Measurements from ENCODE around the gene ZFP92. TPM values are rescaled to one million over a fixed set of nuclear protein-coding genes. Genes with fewer than 3 reads are reported as not detected.

The ZFP92 gene
- polyA plus RNA-seq, 2 donors = 0.04 to 0.05 TPM

- H3K4me3 ChIP-seq (ENCODE audit: low read depth in 1 of 2, low read length in 2 of 2) = no peak overlapping the region
- 87 to 90% methylated on average over 6 of the region's 6 CpGs for WGBS, 2 donors
Observed at GRCh38 chrX:153430796-153431195, 19.5 kb downstream of the ZFP92 start.

GRCh38 chrX:153433161-153433680 lies 21.9 kb downstream of the ZFP92 start:
- Histone ChIP-seq H3K36me3 (ENCODE audit: control insufficient read depth in 2 of 2, insufficient read depth in 2 of 2, low read length in 1 of 2) (no peaks in the 10 kb centered on the region), H3K27ac (ENCODE audit: low read depth in 2 of 2, low read length in 1 of 2) (no peak overlapping the region), H3K9me3 (ENCODE audit: control insufficient read depth in 2 of 2, insufficient read depth in 1 of 2, low read depth in 1 of 2, low read length in 1 of 2) (no peaks in the 10 kb centered on the region), H3K4me1 (ENCODE audit: control insufficient read depth in 2 of 2, insufficient read depth in 2 of 2, low read length in 1 of 2) (no peaks in the 10 kb centered on the region), H3K27me3 (ENCODE audit: control insufficient read depth in 1 of 2, insufficient read depth in 2 of 2, low read length in 2 of 2) (peaks cover 0 to 6% of the 10 kb centered on the region in 2 donors), H3K4me3 (ENCODE audit: low read depth in 1 of 2, low read length in 2 of 2) (no peak overlapping the region)
- WGBS, 2 donors = 70 to 80% methylated on average over 12 of the region's 12 CpGs

More at GRCh38 chrX:153430796-153431195, 19.5 kb downstream of the ZFP92 start:
- Histone ChIP-seq H3K27me3 (ENCODE audit: control insufficient read depth in 1 of 2, insufficient read depth in 2 of 2, low read length in 2 of 2) (peaks cover 0 to 6% of the 10 kb centered on the region in 2 donors), H3K27ac (ENCODE audit: low read depth in 2 of 2, low read length in 1 of 2) (no peak overlapping the region), H3K4me1 (ENCODE audit: control insufficient read depth in 2 of 2, insufficient read depth in 2 of 2, low read length in 1 of 2) (no peaks in the 10 kb centered on the region), H3K9me3 (ENCODE audit: control insufficient read depth in 2 of 2, insufficient read depth in 1 of 2, low read depth in 1 of 2, low read length in 1 of 2) (peaks cover 0 to 3% of the 10 kb centered on the region in 2 donors), H3K36me3 (ENCODE audit: control insufficient read depth in 2 of 2, insufficient read depth in 2 of 2, low read length in 1 of 2) (no peaks in the 10 kb centered on the region)

GRCh38 chrX:153433781-153434285 lies 22.6 kb downstream of the ZFP92 start:
- H3K27ac ChIP-seq (ENCODE audit: low read depth in 2 of 2, low read length in 1 of 2) = no peak overlapping the region
- H3K36me3 ChIP-seq (ENCODE audit: control insufficient read depth in 2 of 2, insufficient read depth in 2 of 2, low read length in 1 of 2) = no peaks in the 10 kb centered on the region
- no peak overlapping the region for H3K4me3 ChIP-seq (ENCODE audit: low read depth in 1 of 2, low read length in 2 of 2)
- H3K9me3 ChIP-seq (ENCODE audit: control insufficient read depth in 2 of 2, insufficient read depth in 1 of 2, low read depth in 1 of 2, low read length in 1 of 2) = no peaks in the 10 kb centered on the region
- WGBS, 2 donors = 87 to 90% methylated on average over 16 to 17 of the region's 17 CpGs
- no peaks in the 10 kb centered on the region for H3K4me1 ChIP-seq (ENCODE audit: control insufficient read depth in 2 of 2, insufficient read depth in 2 of 2, low read length in 1 of 2)
- H3K27me3 ChIP-seq (ENCODE audit: control insufficient read depth in 1 of 2, insufficient read depth in 2 of 2, low read length in 2 of 2) = peaks cover 0 to 6% of the 10 kb centered on the region in 2 donors

- 85 to 89% methylated on average over 8 of the region's 8 CpGs for WGBS, 2 donors
- no peak overlapping the region for H3K27ac ChIP-seq (ENCODE audit: low read depth in 2 of 2, low read length in 1 of 2)
- H3K4me1 ChIP-seq (ENCODE audit: control insufficient read depth in 2 of 2, insufficient read depth in 2 of 2, low read length in 1 of 2) = no peaks in the 10 kb centered on the region
- no peaks in the 10 kb centered on the region for H3K36me3 ChIP-seq (ENCODE audit: control insufficient read depth in 2 of 2, insufficient read depth in 2 of 2, low read length in 1 of 2)
- H3K27me3 ChIP-seq (ENCODE audit: control insufficient read depth in 1 of 2, insufficient read depth in 2 of 2, low read length in 2 of 2) = peaks cover 0 to 6% of the 10 kb centered on the region in 2 donors
- no peak overlapping the region for H3K4me3 ChIP-seq (ENCODE audit: low read depth in 1 of 2, low read length in 2 of 2)
- H3K9me3 ChIP-seq (ENCODE audit: control insufficient read depth in 2 of 2, insufficient read depth in 1 of 2, low read depth in 1 of 2, low read length in 1 of 2) = no peaks in the 10 kb centered on the region
Observed at GRCh38 chrX:153434801-153435200, 23.5 kb downstream of the ZFP92 start.

GRCh38 chrX:153435845-153436244 lies 24.6 kb downstream of the ZFP92 start:
- no peaks in the 10 kb centered on the region for H3K36me3 ChIP-seq (ENCODE audit: control insufficient read depth in 2 of 2, insufficient read depth in 2 of 2, low read length in 1 of 2)
- H3K27me3 ChIP-seq (ENCODE audit: control insufficient read depth in 1 of 2, insufficient read depth in 2 of 2, low read length in 2 of 2) = peaks cover 0 to 6% of the 10 kb centered on the region in 2 donors
- no peak overlapping the region for H3K27ac ChIP-seq (ENCODE audit: low read depth in 2 of 2, low read length in 1 of 2)
- H3K4me1 ChIP-seq (ENCODE audit: control insufficient read depth in 2 of 2, insufficient read depth in 2 of 2, low read length in 1 of 2) = no peaks in the 10 kb centered on the region
- no peak overlapping the region for H3K4me3 ChIP-seq (ENCODE audit: low read depth in 1 of 2, low read length in 2 of 2)
- 58 to 65% methylated on average over 3 of the region's 3 CpGs for WGBS, 2 donors
- H3K9me3 ChIP-seq (ENCODE audit: control insufficient read depth in 2 of 2, insufficient read depth in 1 of 2, low read depth in 1 of 2, low read length in 1 of 2) = no peaks in the 10 kb centered on the region

GRCh38 chrX:153438532-153438931 lies 27.3 kb downstream of the ZFP92 start:
- H3K4me1 ChIP-seq (ENCODE audit: control insufficient read depth in 2 of 2, insufficient read depth in 2 of 2, low read length in 1 of 2) = no peaks in the 10 kb centered on the region
- H3K9me3 ChIP-seq (ENCODE audit: control insufficient read depth in 2 of 2, insufficient read depth in 1 of 2, low read depth in 1 of 2, low read length in 1 of 2) = no peaks in the 10 kb centered on the region
- peaks cover 0 to 3% of the 10 kb centered on the region in 2 donors for H3K27me3 ChIP-seq (ENCODE audit: control insufficient read depth in 1 of 2, insufficient read depth in 2 of 2, low read length in 2 of 2)
- H3K36me3 ChIP-seq (ENCODE audit: control insufficient read depth in 2 of 2, insufficient read depth in 2 of 2, low read length in 1 of 2) = no peaks in the 10 kb centered on the region
- no peak overlapping the region for H3K27ac ChIP-seq (ENCODE audit: low read depth in 2 of 2, low read length in 1 of 2)
- no peak overlapping the region for H3K4me3 ChIP-seq (ENCODE audit: low read depth in 1 of 2, low read length in 2 of 2)
- whole genome bisulfite sequencing, 2 donors = 22 to 36% methylated on average over 8 of the region's 8 CpGs

GRCh38 chrX:153439977-153440376 lies 28.7 kb downstream of the ZFP92 start:
- H3K4me1 ChIP-seq (ENCODE audit: control insufficient read depth in 2 of 2, insufficient read depth in 2 of 2, low read length in 1 of 2) = no peaks in the 10 kb centered on the region
- peaks cover 0 to 3% of the 10 kb centered on the region in 2 donors for H3K27me3 ChIP-seq (ENCODE audit: control insufficient read depth in 1 of 2, insufficient read depth in 2 of 2, low read length in 2 of 2)
- H3K9me3 ChIP-seq (ENCODE audit: control insufficient read depth in 2 of 2, insufficient read depth in 1 of 2, low read depth in 1 of 2, low read length in 1 of 2) = no peaks in the 10 kb centered on the region
- no peak overlapping the region for H3K27ac ChIP-seq (ENCODE audit: low read depth in 2 of 2, low read length in 1 of 2)
- H3K4me3 ChIP-seq (ENCODE audit: low read depth in 1 of 2, low read length in 2 of 2) = no peak overlapping the region
- H3K36me3 ChIP-seq (ENCODE audit: control insufficient read depth in 2 of 2, insufficient read depth in 2 of 2, low read length in 1 of 2) = no peaks in the 10 kb centered on the region
- 92 to 96% methylated on average over 4 of the region's 4 CpGs for WGBS, 2 donors

GRCh38 chrX:153440556-153441135 lies 29.4 kb downstream of the ZFP92 start:
- WGBS, 2 donors = 65 to 71% methylated on average over 13 of the region's 13 CpGs

GRCh38 chrX:153441296-153441695 lies 30.0 kb downstream of the ZFP92 start:
- peaks cover 0 to 3% of the 10 kb centered on the region in 2 donors for H3K27me3 ChIP-seq (ENCODE audit: control insufficient read depth in 1 of 2, insufficient read depth in 2 of 2, low read length in 2 of 2)
- no peak overlapping the region for H3K27ac ChIP-seq (ENCODE audit: low read depth in 2 of 2, low read length in 1 of 2)
- 42 to 64% methylated on average over 7 of the region's 7 CpGs for WGBS, 2 donors
- no peaks in the 10 kb centered on the region for H3K36me3 ChIP-seq (ENCODE audit: control insufficient read depth in 2 of 2, insufficient read depth in 2 of 2, low read length in 1 of 2)
- H3K4me3 ChIP-seq (ENCODE audit: low read depth in 1 of 2, low read length in 2 of 2) = no peak overlapping the region
- H3K9me3 ChIP-seq (ENCODE audit: control insufficient read depth in 2 of 2, insufficient read depth in 1 of 2, low read depth in 1 of 2, low read length in 1 of 2) = no peaks in the 10 kb centered on the region
- H3K4me1 ChIP-seq (ENCODE audit: control insufficient read depth in 2 of 2, insufficient read depth in 2 of 2, low read length in 1 of 2) = peaks cover 0 to 2% of the 10 kb centered on the region in 2 donors

More at GRCh38 chrX:153440556-153441135, 29.4 kb downstream of the ZFP92 start:
- no peak overlapping the region for H3K27ac ChIP-seq (ENCODE audit: low read depth in 2 of 2, low read length in 1 of 2)
- H3K9me3 ChIP-seq (ENCODE audit: control insufficient read depth in 2 of 2, insufficient read depth in 1 of 2, low read depth in 1 of 2, low read length in 1 of 2) = no peaks in the 10 kb centered on the region
- H3K4me1 ChIP-seq (ENCODE audit: control insufficient read depth in 2 of 2, insufficient read depth in 2 of 2, low read length in 1 of 2) = no peaks in the 10 kb centered on the region
- peaks cover 0 to 3% of the 10 kb centered on the region in 2 donors for H3K27me3 ChIP-seq (ENCODE audit: control insufficient read depth in 1 of 2, insufficient read depth in 2 of 2, low read length in 2 of 2)
- no peak overlapping the region for H3K4me3 ChIP-seq (ENCODE audit: low read depth in 1 of 2, low read length in 2 of 2)
- no peaks in the 10 kb centered on the region for H3K36me3 ChIP-seq (ENCODE audit: control insufficient read depth in 2 of 2, insufficient read depth in 2 of 2, low read length in 1 of 2)

- Histone ChIP-seq H3K4me3 (ENCODE audit: low read depth in 1 of 2, low read length in 2 of 2) (no peak overlapping the region), H3K36me3 (ENCODE audit: control insufficient read depth in 2 of 2, insufficient read depth in 2 of 2, low read length in 1 of 2) (no peaks in the 10 kb centered on the region), H3K27me3 (ENCODE audit: control insufficient read depth in 1 of 2, insufficient read depth in 2 of 2, low read length in 2 of 2) (peaks cover 0 to 2% of the 10 kb centered on the region in 2 donors), H3K9me3 (ENCODE audit: control insufficient read depth in 2 of 2, insufficient read depth in 1 of 2, low read depth in 1 of 2, low read length in 1 of 2) (no peaks in the 10 kb centered on the region), H3K4me1 (ENCODE audit: control insufficient read depth in 2 of 2, insufficient read depth in 2 of 2, low read length in 1 of 2) (peaks cover 0 to 5% of the 10 kb centered on the region in 2 donors), H3K27ac (ENCODE audit: low read depth in 2 of 2, low read length in 1 of 2) (no peak overlapping the region)
- 45 to 64% methylated on average over 9 of the region's 9 CpGs for WGBS, 2 donors
Observed at GRCh38 chrX:153441981-153442380, 30.7 kb downstream of the ZFP92 start.
